CD4-positive, alpha-beta T cell (primary cell): ENCODE data around the gene PEAK3. TPM values are rescaled to one million over a fixed set of nuclear protein-coding genes. Genes with fewer than 3 reads are reported as not detected.

ENCODE experiments used
- ATAC-seq: fragments of 200-7000 bp; cut with Tn5 transposase; one replicate; pipeline ENCODE4 v1.10.0; 2022; ENCODE audit warnings: mild to moderate bottlenecking; ENCODE audit not compliant: poor library complexity
- CTCF ChIA-PET: fragments of 350-600 bp; sonication (Branson Sonifier 250); formaldehyde crosslinking; loops from one replicate; lab custom pipeline; 2021; ENCODE audit warnings: antibody characterized with exemption, inconsistent platforms; lab: Charles Lee
- POLR2A ChIA-PET: fragments of 350-600 bp; sonication (Branson Sonifier 250); formaldehyde crosslinking; loops from one replicate; lab custom pipeline; 2021; ENCODE audit warnings: antibody characterized with exemption, inconsistent platforms; lab: Charles Lee
- DNase-seq, 14 experiments: peaks; one replicate each; pipeline ENCODE4 v3.0.0-alpha.2; 2013 to 2020; ENCODE audit warnings: mixed read lengths in 2 of 14
- H3K27ac ChIP-seq, 2 donors: one replicate each; pipeline versions ENCODE4 v1.5.1 to v1.7.0; 2013; ENCODE audit warnings: low read length in 2 of 2, low read depth in 1 of 2, mild to moderate bottlenecking in 1 of 2
- H3K27me3 ChIP-seq, 2 experiments: 1 replicate in 1 of 2; 2 replicates in 1 of 2; pipeline versions ENCODE4 v1.6.1 to v1.7.0; 2013; ENCODE audit warnings: low read length in 2 of 2, control low read depth in 1 of 2, mild to moderate bottlenecking in 1 of 2, moderate library complexity in 1 of 2; ENCODE audit not compliant: insufficient read depth in 2 of 2, control insufficient read depth in 1 of 2
- H3K36me3 ChIP-seq: one replicate; pipeline ENCODE4 v1.6.1; 2013; ENCODE audit warnings: low read length, control low read depth; ENCODE audit not compliant: insufficient read depth
- H3K4me1 ChIP-seq: one replicate; pipeline ENCODE4 v1.6.1; 2013; ENCODE audit warnings: low read length, control low read depth; ENCODE audit not compliant: insufficient read depth
- H3K4me3 ChIP-seq: one replicate; pipeline ENCODE4 v1.5.1; 2013; ENCODE audit warnings: mild to moderate bottlenecking, low read length, moderate library complexity
- H3K9me3 ChIP-seq, 2 experiments: 1 replicate in 1 of 2; 2 replicates in 1 of 2; pipeline versions ENCODE4 v1.6.1 to v1.7.0; 2013; ENCODE audit warnings: low read length in 2 of 2, mild to moderate bottlenecking in 2 of 2, control low read depth in 1 of 2, moderate library complexity in 1 of 2; ENCODE audit not compliant: control insufficient read depth in 1 of 2, insufficient read depth in 1 of 2
- H3K27ac Mint-ChIP-seq: one replicate; pipeline ENCODE4 v1.8.0; 2020; ENCODE audit warnings: mixed read lengths
- H3K27me3 Mint-ChIP-seq: one replicate; pipeline ENCODE4 v1.8.0; 2021; ENCODE audit warnings: mixed read lengths
- H3K36me3 Mint-ChIP-seq: one replicate; pipeline ENCODE4 v1.8.0; 2021; ENCODE audit warnings: low read depth, mixed read lengths
- H3K4me1 Mint-ChIP-seq: one replicate; pipeline ENCODE4 v1.8.0; 2021; ENCODE audit warnings: low read depth, mixed read lengths
- H3K4me3 Mint-ChIP-seq: one replicate; pipeline ENCODE4 v1.8.0; 2020; ENCODE audit warnings: mild to moderate bottlenecking, mixed read lengths
- H3K9me3 Mint-ChIP-seq: one replicate; pipeline ENCODE4 v1.8.0; 2020; ENCODE audit warnings: mixed read lengths
- intact Hi-C, 2 experiments: fragments of 100-400 bp; cut with DNase I in 1 of 2; cut with micrococcal nuclease in 1 of 2; formaldehyde crosslinking; loops; one replicate each; pipeline versions ENCODE4 v1.15.1 to v1.9.0; 2023 to 2025; cut with DNase I, micrococcal nuclease
- total RNA-seq, 174 experiments: library from RNA in 2 of 174; stranded (reverse) in 2 of 174; gene quantifications; one replicate each; pipeline ENCODE4 v1.2.3 and lab custom pipeline; 2021 to 2026
- TF ChIP-seq, protein P1 (sequence below): fragments of 200-600 bp; IDR thresholded peaks from one replicate; pipeline ENCODE4 v1.8.0; 2022; ENCODE audit warnings: antibody characterized with exemption, mild to moderate bottlenecking

The PEAK3 gene
- total RNA-seq, 2 experiments from 2014 or later, result not detected

DNA sequence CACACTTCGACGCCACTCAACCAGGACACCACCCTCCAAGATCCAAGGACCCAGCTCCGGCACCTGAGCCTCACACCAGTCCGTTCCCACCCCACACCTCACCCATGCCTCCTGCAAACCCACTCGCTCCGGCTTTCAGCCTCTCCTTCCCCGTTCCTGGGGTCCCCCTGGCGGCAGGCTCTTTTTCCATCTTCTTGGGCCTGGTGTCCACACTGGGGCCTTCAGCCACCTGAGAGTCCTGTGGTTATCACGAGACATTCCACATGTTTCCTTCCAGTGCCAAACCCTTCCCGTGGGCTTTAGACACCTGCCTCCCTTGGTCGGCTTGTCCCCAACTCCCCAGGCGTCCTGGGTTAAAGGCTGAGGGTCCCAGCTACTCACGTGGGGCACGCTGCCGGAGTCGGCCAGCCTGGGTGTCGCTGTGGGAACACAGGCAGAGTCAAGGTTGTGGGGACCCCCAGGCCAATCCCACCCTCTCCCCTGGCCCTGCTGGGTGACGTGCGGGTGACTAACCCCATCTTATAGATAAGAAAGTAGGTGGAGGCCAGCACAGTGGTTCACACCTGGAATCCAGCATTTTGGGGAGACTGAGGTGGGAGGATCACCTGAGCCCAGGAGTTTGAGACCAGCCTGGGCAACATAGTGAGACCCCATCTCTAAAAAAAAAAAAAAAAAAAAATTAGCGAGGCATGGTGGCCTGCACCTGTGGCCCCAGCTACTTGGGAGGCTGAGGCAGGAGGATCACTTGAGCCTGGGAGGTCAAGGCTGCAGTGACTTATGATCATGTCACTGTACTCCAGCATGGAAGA, 27.7 kb downstream of the PEAK3 start:
- no peak overlapping the region for H3K27ac Mint-ChIP-seq
- Histone ChIP-seq H3K9me3 (peaks cover 0 to 11% of the 10 kb centered on the region in 2 experiments), H3K4me1 (peaks cover 74% of the 10 kb centered on the region), H3K27ac (no peak overlapping the region), H3K4me3 (no peak overlapping the region), H3K36me3 (no peaks in the 10 kb centered on the region), H3K27me3 (peaks cover 23 to 26% of the 10 kb centered on the region in 2 experiments)
- no peak for ATAC-seq
- no peak for DNase-seq
- CTCF ChIA-PET, result interaction anchor here (0.8 to 1.8 kb wide), 2 partner anchors 17 to 19 kb away, joined by 3 to 10 read pairs; no protein-coding TSS in a partner anchor
- intact Hi-C loops, result no loop called here
- peak overlapping the region; percentile 69 for H3K4me3 Mint-ChIP-seq
- POLR2A ChIA-PET, result interaction anchor here (4.1 to 11.6 kb wide), 2 partner anchors 15 to 17 kb away, joined by 44 to 195 read pairs; no protein-coding TSS in a partner anchor
- TF ChIP-seq, protein P1, sequence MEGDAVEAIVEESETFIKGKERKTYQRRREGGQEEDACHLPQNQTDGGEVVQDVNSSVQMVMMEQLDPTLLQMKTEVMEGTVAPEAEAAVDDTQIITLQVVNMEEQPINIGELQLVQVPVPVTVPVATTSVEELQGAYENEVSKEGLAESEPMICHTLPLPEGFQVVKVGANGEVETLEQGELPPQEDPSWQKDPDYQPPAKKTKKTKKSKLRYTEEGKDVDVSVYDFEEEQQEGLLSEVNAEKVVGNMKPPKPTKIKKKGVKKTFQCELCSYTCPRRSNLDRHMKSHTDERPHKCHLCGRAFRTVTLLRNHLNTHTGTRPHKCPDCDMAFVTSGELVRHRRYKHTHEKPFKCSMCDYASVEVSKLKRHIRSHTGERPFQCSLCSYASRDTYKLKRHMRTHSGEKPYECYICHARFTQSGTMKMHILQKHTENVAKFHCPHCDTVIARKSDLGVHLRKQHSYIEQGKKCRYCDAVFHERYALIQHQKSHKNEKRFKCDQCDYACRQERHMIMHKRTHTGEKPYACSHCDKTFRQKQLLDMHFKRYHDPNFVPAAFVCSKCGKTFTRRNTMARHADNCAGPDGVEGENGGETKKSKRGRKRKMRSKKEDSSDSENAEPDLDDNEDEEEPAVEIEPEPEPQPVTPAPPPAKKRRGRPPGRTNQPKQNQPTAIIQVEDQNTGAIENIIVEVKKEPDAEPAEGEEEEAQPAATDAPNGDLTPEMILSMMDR, result no peak
- no peaks in the 10 kb centered on the region for H3K27me3 Mint-ChIP-seq
- H3K4me1 Mint-ChIP-seq, result peaks cover 24% of the 10 kb centered on the region
- H3K36me3 Mint-ChIP-seq, result no peaks in the 10 kb centered on the region
- H3K9me3 Mint-ChIP-seq, result no peaks in the 10 kb centered on the region

- Mint-ChIP-seq H3K4me3 (peak overlapping the region; percentile 80), H3K9me3 (no peaks in the 10 kb centered on the region), H3K36me3 (peaks cover 6% of the 10 kb centered on the region), H3K4me1 (peaks cover 17% of the 10 kb centered on the region), H3K27me3 (no peaks in the 10 kb centered on the region), H3K27ac (peak overlapping the region; percentile 64)
- POLR2A ChIA-PET, result interaction anchor here (1.0 to 11.6 kb wide), 7 partner anchors 8 to 223 kb away, joined by 3 to 195 read pairs (median 5); partner anchors contain the start of gene GADD45B
- TF ChIP-seq, protein P1, result peak; percentile 70
- peak overlapping the region; percentile 50 for H3K4me3 ChIP-seq
- peaks cover 67% of the 10 kb centered on the region for H3K4me1 ChIP-seq
- CTCF ChIA-PET, result interaction anchor here (0.6 to 2.1 kb wide), 6 partner anchors 9 to 1588 kb away, joined by 3 to 11 read pairs (median 5); no protein-coding TSS in a partner anchor
- H3K36me3 ChIP-seq, result peaks cover 5% of the 10 kb centered on the region
- ATAC-seq (peak; percentile 47), DNase-seq (peak in 10 of 14 experiments; percentile 55 to 76 (median 64))
- H3K27ac ChIP-seq, result no peak overlapping the region
- intact Hi-C loops, result loop anchor here (1.0 to 2.0 kb wide), 4 partner anchors 17 to 223 kb away; partner anchors contain the start of genes GADD45B (in 1 of the 2), PLEKHJ1 (in 1 of the 2) and SF3A2 (in 1 of the 2)
- peaks cover 0 to 11% of the 10 kb centered on the region in 2 experiments for H3K9me3 ChIP-seq
- H3K27me3 ChIP-seq, result peaks cover 23 to 26% of the 10 kb centered on the region in 2 experiments
Observed at GRCh38 chr19:2253106-2254063, 28.6 kb downstream of the PEAK3 start.

- Mint-ChIP-seq H3K27ac (no peak overlapping the region), H3K4me1 (peaks cover 11% of the 10 kb centered on the region), H3K27me3 (no peaks in the 10 kb centered on the region), H3K36me3 (peaks cover 6% of the 10 kb centered on the region), H3K9me3 (no peaks in the 10 kb centered on the region), H3K4me3 (peak overlapping the region; percentile 80)
- POLR2A ChIA-PET, result interaction anchor here (1.0 to 11.6 kb wide), 7 partner anchors 8 to 223 kb away, joined by 3 to 195 read pairs (median 5); partner anchors contain the start of gene GADD45B
- H3K4me1 ChIP-seq, result peaks cover 61% of the 10 kb centered on the region
- TF ChIP-seq, protein P1, result no peak
- no peak overlapping the region for H3K27ac ChIP-seq
- CTCF ChIA-PET, result interaction anchor here (0.6 to 2.1 kb wide), 6 partner anchors 9 to 1587 kb away, joined by 3 to 11 read pairs (median 5); no protein-coding TSS in a partner anchor
- H3K9me3 ChIP-seq, result peaks cover 0 to 11% of the 10 kb centered on the region in 2 experiments
- H3K36me3 ChIP-seq, result peaks cover 11% of the 10 kb centered on the region
- ATAC-seq (peak; percentile 2), DNase-seq (no peak)
- intact Hi-C loops, result loop anchor here (1.0 to 2.0 kb wide), 4 partner anchors 16 to 224 kb away; partner anchors contain the start of genes GADD45B (in 1 of the 2), PLEKHJ1 (in 1 of the 2) and SF3A2 (in 1 of the 2)
- peak overlapping the region; percentile 50 for H3K4me3 ChIP-seq
- peaks cover 23 to 26% of the 10 kb centered on the region in 2 experiments for H3K27me3 ChIP-seq
Observed at GRCh38 chr19:2252797-2253105, 29.2 kb downstream of the PEAK3 start.
